SHP77 treated with DMSO at 0.1 percent for 48 hours (cell line): ENCODE measurements around the gene SIPA1L3.
"Not testable (repeated sequence)": the region's sequence is repeated elsewhere in the genome, so short reads cannot be mapped to it uniquely, and the experiment has no call there.

Experiments
- DNase-seq: peaks from one replicate; lab custom pipeline; 2025; lab: John Stamatoyannopoulos, UW

The SIPA1L3 gene

DNA sequence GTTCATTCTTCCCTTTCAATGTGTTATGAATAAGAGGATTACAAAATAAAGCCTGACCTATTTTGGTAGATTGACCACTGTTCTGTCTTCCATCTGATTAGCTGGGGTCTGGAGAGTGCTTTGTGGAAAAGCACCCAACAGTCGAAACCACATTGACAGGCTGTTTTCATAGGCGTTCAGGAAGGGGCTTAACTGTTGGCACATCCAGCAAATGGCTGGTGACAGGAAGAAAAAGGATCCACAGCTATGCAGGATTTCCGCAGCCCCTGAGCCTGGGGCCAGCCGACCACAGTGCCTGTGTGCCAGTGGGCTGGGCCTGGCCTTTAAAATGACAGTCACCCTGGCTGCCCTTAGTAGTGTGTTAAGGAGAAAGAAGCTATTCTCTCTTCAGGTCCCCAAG, 113.3 kb downstream of the SIPA1L3 start:
- no peak for DNase-seq

DNA sequence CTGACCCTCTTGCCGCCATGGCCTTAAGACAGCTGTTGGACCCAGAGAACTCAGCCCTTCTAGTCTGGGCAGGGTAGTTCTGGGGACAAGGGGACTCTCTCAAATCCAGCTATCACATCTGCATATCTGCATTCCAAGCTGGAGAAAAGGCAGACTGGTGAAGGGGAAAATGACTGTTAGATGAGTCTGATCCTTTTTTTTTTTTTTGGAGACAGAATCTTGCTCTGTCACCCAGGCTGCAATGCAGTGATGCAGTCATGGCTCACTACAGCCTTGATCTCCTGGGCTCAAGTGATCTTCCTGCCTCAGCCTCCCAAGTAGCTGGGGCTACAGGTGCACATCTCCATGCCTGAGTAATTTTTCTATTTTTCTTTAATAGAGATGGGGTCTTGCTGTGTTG, 114.3 kb downstream of the SIPA1L3 start:
- no peak for DNase-seq

DNA sequence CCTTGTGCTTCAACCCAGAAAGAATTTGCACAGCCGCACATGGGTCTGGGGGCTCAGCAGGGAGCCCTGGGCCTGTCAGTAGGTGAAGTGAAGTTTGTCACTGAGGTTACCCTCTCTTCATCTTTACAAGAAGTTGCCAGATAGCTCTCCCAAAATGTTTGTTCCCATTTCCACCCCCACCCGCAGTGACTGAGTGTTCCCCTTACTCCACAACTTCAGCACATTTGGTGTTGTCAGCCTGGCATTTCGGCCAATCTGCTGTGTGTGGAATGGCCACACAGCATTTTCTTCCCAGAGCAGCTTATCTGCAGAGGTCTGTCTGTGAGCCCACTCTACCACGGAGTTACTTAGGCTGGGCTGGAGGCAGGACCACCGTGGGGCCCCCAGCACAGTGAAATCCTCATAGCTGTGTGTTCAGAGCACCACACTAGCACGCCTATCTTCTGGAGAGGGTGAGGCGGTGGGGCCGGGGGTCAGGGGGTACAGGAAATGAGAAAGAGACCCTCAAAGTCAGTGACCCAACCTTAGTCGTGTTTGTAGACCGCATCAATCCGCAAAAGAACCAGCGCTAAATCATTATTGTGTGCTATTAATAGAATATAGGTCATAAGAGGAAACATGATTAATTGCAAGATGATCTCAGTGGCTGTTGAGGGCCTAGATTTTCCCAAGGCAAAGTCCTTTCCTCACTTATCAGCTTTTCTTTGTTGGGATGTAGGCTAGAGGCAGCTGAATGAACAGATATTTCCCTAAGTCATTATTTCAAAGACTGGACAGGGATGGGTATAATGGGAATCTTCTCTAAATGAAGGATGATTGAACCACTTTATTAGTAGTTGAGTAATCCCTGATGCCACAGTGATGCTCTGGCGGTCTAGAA, 116.0 kb downstream of the SIPA1L3 start:
- DNase-seq, result no peak

- no peak for DNase-seq
These were observed 116.9 kb downstream of the SIPA1L3 start for GRCh38 chr19:38023671-38024541.

DNA sequence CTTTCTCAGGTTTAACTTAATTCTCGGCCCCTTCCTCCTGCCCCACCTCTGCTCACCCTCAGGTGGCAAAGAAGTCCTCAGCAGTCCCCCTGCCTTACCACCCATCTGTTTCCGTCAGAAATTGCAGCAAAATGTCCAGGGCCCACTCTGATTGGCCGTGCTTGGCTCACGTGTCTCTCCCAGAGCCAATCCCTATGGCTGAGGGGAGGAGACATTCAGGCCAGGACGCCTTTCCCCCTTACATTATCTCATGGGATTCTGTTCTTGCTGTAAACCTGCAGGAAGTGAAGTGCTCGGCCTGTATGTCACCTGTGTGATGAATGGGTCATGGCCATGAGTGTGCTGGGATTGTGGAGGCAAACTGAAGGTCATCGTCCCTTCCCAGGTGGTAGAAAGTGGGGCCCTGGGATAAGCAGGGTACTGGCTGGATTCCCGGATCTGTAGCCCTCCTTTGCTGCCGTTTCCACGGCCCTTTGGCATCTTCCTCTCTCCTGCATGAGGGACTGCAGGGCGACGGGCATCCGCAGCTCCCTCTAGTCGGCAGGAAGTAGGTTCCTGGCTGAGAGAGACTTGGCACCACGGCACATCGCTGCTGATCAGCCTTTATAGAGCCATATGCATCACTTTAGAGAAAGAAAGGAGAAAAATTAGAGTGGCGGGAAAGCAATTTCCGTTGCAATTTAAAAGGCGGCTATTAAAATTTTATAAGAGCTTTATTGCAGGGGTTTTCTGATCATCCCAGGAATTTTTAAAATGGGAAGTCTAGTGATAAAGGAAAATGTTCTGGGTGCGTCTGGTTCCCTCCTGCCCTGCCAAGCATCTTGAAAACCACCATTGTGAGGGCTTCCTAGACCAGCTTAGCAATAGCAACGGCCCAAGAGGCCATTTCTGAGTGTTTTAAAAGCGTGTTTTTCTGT, 118.2 kb downstream of the SIPA1L3 start:
- DNase-seq, result peak; percentile 97

GRCh38 chr19:38025909-38026307, 118.9 kb downstream of the SIPA1L3 start:
- DNase-seq, result no peak

GRCh38 chr19:38028913-38029510, 122.0 kb downstream of the SIPA1L3 start:
- no peak for DNase-seq

DNA sequence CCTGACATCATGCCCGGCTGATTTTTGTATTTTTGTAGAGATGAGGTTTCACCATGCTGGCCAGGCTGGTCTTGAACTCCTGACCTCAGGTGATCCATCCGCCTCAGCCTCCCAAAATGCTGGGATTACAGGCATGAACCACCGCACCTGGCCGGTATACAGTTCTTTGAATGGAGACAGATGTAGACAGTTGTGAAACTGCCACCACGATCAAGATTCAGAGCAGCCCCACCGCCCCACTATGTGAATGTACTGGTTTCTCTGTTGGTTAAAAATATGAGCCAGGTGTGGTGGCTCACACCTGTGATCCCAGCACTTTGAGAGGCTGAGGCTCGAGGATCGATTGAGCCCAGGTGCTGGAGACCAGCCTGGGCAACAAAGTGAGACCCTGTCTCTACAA, 123.0 kb downstream of the SIPA1L3 start:
- DNase-seq, result not testable (repeated sequence)

GRCh38 chr19:38030686-38031422, 123.8 kb downstream of the SIPA1L3 start:
- DNase-seq, result no peak

DNA sequence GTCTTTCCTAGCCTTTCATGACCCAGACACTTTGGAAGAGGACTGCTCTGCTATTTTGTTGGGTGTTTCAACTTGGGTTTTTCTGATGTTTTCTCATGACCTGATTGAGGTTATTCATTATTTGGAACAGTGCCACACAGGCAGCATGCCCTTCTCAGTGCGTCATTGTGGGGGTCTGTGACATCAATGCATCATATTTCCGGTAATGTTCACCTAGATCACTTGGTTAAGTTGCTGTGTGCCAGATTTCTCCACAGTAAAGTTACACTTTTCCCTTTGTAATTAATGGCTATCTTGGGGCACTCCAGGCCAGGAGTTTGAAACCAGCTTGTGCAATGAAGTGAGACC, 124.4 kb downstream of the SIPA1L3 start:
- no peak for DNase-seq

DNA sequence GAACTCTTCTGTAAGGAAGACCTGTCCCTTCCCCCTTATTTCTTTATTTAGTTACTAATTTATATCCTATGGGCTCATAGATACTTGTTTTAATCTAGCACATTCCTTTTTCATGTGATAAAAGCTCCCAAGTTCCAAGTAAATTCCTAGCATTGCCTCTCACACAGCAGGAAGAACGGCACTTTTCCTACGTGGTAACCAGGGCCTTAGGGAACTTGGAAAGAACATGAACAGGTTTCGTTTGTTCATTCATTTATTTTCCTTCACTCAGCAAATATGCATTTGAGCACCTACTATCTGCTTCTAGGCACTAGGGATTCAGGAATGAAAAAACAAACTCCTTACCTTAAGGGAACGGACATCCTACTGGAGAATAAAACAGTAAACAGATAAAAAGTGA, 125.1 kb downstream of the SIPA1L3 start:
- DNase-seq, result no peak

DNA sequence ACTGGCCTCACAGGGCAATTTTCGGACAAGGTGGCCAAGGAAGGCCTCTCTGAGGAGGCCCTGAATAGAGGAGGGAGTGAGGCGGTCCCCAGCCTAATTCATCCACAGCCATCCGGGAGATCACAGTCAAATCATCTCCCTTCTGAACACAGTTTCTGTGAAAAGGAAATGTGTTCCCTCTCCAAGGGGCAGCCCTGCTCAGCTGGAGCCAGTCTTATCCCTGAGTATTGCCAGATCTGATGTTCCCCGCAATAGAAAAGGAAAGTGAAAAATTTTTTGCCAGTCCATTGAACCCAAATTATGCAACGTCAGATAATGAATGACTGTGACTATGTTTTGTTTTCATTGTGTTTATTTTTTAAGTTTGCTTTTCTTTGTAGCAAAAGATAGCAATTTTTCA, 125.9 kb downstream of the SIPA1L3 start:
- no peak for DNase-seq

- DNase-seq, result no peak
These were observed 126.9 kb downstream of the SIPA1L3 start for GRCh38 chr19:38033658-38034491.

- DNase-seq, result no peak
These were observed 127.5 kb downstream of the SIPA1L3 start for GRCh38 chr19:38034492-38034860.

DNA sequence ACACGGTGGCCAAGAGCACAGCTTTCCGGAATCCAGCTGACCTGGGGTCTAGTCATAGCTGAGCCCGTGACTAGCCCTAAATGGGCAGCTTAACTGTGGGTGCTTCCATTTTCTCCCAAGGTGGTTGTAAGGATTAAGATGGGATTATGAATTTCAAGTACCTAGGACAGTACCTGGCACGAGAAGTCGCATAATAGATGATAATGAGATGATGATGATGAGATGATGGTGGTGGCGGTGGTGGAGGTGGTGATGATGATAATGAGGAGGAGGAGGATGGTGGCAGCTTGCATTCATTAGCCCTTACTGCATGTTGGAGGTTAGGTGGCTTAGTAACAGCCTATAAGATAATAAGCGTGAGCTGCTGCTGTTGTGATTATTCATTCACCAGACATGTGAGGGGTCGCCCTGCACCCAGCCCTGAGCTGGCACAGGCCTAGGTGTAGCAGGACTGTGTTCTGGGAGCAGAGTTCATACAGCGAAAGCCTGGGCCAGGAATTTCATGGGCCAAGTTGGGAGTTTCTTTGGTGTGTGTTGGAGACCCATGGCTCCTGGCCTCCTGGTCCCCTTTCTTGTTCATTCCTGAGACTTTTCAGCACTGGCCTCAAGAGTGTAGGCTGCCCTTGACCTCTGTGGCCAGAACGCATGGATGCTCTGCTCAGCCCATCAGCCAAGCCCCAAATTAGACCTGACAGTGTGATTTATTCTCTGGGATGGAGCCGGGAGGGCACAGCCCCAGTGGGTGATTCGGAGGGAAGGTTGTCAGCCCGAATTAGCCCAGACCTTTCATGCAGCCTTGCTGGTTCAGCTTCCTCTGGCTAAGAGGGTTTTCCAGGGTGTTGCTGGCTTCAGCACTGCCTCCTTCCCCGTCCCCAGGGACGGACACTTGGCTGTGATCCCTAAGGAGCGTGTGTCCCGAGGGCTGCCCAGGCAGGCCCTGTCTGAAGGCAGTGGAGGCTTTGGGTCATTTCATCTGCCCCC, 128.8 kb downstream of the SIPA1L3 start:
- no peak for DNase-seq

- DNase-seq, result peak; percentile 33
These were observed 130.0 kb downstream of the SIPA1L3 start for GRCh38 chr19:38036707-38037611.

DNA sequence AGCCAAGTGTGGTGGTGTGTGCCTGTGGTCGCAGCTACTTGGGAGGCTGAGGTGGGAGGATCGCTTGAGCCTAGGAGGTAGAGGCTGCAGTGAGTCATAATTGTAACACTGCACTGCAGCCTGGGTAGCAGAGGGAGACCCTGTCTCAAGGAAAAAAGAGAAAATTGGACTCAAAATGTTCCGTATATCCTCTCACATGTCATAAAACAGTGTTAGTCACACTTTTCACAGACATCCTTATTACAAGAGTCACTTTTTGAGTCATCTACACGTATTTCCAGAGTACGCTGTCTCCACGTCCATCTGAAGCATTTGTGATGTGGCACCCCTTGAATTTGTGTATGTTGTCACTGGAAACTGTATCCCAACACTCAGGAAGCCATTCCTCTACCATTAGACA, 133.0 kb downstream of the SIPA1L3 start:
- DNase-seq, result no peak

GRCh38 chr19:38042132-38042531, 135.1 kb downstream of the SIPA1L3 start:
- DNase-seq, result no peak
